ENCODE results near the gene CPAMD8. TPM values are rescaled to one million over a fixed set of nuclear protein-coding genes. Genes with fewer than 3 reads are reported as not detected.

Gene CPAMD8
- total and polyA plus RNA-seq, 2 donors (not counting 1 experiment from before 2014, with no cell fraction given): 1.1 to 2.7 TPM

DNA sequence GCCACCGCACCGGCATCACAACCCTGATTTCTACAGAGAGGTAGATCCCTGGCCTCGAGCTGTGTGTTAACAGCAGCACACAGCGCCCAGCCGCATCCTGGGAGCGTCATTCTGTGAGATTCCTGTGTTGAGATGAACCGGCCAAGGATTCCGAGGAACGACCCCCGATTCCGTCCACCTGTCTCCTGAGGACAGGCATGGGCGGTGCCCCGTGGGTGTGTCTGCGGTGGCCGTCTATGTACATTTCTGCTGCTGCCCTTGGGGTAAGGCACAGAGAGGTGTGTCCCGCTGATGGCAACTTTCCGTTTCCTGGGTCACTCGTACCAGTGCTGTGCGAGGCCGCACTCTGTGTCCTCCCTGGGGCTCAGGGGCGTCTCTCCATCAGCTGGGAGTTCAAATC, 153.9 kb downstream of the CPAMD8 start:
- Mint-ChIP-seq H3K4me3 (no peak overlapping the region), H3K27ac (no peak overlapping the region), H3K9me3 (ENCODE audit: insufficient read depth) (no peaks in the 10 kb centered on the region), H3K27me3 (no peaks in the 10 kb centered on the region), H3K4me1 (peaks cover 20% of the 10 kb centered on the region)
- ChIA-PET POLR2A (no interaction called here), CTCF (no interaction called here)
- Histone ChIP-seq H2AFZ (ENCODE audit: insufficient read depth, low read depth, low read length, poor library complexity, severe bottlenecking) (no peak overlapping the region), H3K4me1 (ENCODE audit: control insufficient read depth in 2 of 2, insufficient read depth in 2 of 2, low read length in 2 of 2) (no peaks in the 10 kb centered on the region), H3K4me3 (ENCODE audit: control extremely low read depth in 1 of 5, extremely low read depth in 1 of 5, insufficient read depth in 1 of 5, low read depth in 2 of 5, low read length in 4 of 5) (no peak overlapping the region), H3K9me3 (ENCODE audit: control extremely low read depth in 1 of 3, control insufficient read depth in 2 of 3, insufficient read depth in 1 of 3, low read length in 2 of 3) (peaks cover 0 to 10% (median 0%) of the 10 kb centered on the region in 3 donors), H3K79me2 (ENCODE audit: control insufficient read depth, insufficient read depth, low read length) (peaks cover 55% of the 10 kb centered on the region), H3K9ac (ENCODE audit: low read length) (no peak overlapping the region), H4K20me1 (ENCODE audit: control insufficient read depth, insufficient read depth, low read length, poor library complexity, severe bottlenecking) (peaks cover 24% of the 10 kb centered on the region), H3K36me3 (replicated peaks in 1 of 2; ENCODE audit: control extremely low read depth in 1 of 2, control insufficient read depth in 1 of 2, extremely low read depth in 1 of 2, insufficient read depth in 2 of 2, low read length in 1 of 2) (peaks cover 0 to 64% of the 10 kb centered on the region in 2 experiments), H3K4me2 (replicated peaks; ENCODE audit: low read depth, low read length, poor library complexity, severe bottlenecking) (no peak overlapping the region), H3K27me3 (replicated peaks in 1 of 4; ENCODE audit: control extremely low read depth in 1 of 4, control insufficient read depth in 3 of 4, insufficient read depth in 4 of 4, low read length in 3 of 4) (no peaks in the 10 kb centered on the region), H3K27ac (ENCODE audit: low read length in 2 of 2) (no peak overlapping the region)
- no peak for DNase-seq
- no peak for TF ChIP-seq EZH2 (IDR thresholded peaks at IDR 0.05; ENCODE audit: borderline replicate concordance, insufficient read depth, low read depth, low read length, poor library complexity, severe bottlenecking)
- TF ChIP-seq, protein P1, sequence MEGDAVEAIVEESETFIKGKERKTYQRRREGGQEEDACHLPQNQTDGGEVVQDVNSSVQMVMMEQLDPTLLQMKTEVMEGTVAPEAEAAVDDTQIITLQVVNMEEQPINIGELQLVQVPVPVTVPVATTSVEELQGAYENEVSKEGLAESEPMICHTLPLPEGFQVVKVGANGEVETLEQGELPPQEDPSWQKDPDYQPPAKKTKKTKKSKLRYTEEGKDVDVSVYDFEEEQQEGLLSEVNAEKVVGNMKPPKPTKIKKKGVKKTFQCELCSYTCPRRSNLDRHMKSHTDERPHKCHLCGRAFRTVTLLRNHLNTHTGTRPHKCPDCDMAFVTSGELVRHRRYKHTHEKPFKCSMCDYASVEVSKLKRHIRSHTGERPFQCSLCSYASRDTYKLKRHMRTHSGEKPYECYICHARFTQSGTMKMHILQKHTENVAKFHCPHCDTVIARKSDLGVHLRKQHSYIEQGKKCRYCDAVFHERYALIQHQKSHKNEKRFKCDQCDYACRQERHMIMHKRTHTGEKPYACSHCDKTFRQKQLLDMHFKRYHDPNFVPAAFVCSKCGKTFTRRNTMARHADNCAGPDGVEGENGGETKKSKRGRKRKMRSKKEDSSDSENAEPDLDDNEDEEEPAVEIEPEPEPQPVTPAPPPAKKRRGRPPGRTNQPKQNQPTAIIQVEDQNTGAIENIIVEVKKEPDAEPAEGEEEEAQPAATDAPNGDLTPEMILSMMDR (IDR thresholded peaks at IDR 0.05): no peak
- intact Hi-C loops (cut with micrococcal nuclease): no loop called here
- ATAC-seq (ENCODE audit: low read depth): no peak
- WGBS (ENCODE audit: insufficient coverage): over 99% methylated on average over 21 of the region's 21 CpGs

DNA sequence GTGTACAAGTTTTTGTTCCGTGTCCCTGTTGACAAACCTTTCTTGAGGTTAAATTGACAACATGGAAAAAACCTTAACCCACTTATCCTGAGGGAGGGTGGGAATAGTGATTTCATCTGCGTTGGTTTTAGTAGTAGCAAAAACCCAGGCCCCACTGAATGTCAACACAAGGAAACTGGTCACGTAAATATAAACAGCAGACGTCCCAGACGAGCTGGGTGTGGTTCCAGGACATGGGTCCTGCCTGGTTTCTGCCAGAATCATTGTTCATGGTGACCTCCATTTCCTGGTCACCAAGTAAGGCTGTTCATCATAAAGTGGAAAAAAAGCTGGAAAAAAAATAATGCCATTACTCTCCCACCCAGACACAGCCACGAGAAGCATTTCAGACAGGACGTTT, 154.7 kb downstream of the CPAMD8 start:
- Histone ChIP-seq H3K27me3 (replicated peaks in 1 of 4; ENCODE audit: control extremely low read depth in 1 of 4, control insufficient read depth in 3 of 4, insufficient read depth in 4 of 4, low read length in 3 of 4) (no peaks in the 10 kb centered on the region), H3K4me2 (replicated peaks; ENCODE audit: low read depth, low read length, poor library complexity, severe bottlenecking) (no peak overlapping the region), H3K9me3 (ENCODE audit: control extremely low read depth in 1 of 3, control insufficient read depth in 2 of 3, insufficient read depth in 1 of 3, low read length in 2 of 3) (peaks cover 0 to 10% (median 0%) of the 10 kb centered on the region in 3 donors), H3K79me2 (ENCODE audit: control insufficient read depth, insufficient read depth, low read length) (peaks cover 63% of the 10 kb centered on the region), H2AFZ (ENCODE audit: insufficient read depth, low read depth, low read length, poor library complexity, severe bottlenecking) (no peak overlapping the region), H3K27ac (ENCODE audit: low read length in 2 of 2) (no peak overlapping the region), H3K4me1 (ENCODE audit: control insufficient read depth in 2 of 2, insufficient read depth in 2 of 2, low read length in 2 of 2) (no peaks in the 10 kb centered on the region), H4K20me1 (ENCODE audit: control insufficient read depth, insufficient read depth, low read length, poor library complexity, severe bottlenecking) (peaks cover 24% of the 10 kb centered on the region), H3K4me3 (ENCODE audit: control extremely low read depth in 1 of 5, extremely low read depth in 1 of 5, insufficient read depth in 1 of 5, low read depth in 2 of 5, low read length in 4 of 5) (no peak overlapping the region), H3K36me3 (replicated peaks in 1 of 2; ENCODE audit: control extremely low read depth in 1 of 2, control insufficient read depth in 1 of 2, extremely low read depth in 1 of 2, insufficient read depth in 2 of 2, low read length in 1 of 2) (peaks cover 0 to 64% of the 10 kb centered on the region in 2 experiments), H3K9ac (ENCODE audit: low read length) (no peak overlapping the region)
- peaks cover 20% of the 10 kb centered on the region for H3K4me1 Mint-ChIP-seq
- DNase-seq: no peak
- H3K27me3 Mint-ChIP-seq: no peaks in the 10 kb centered on the region
- WGBS (ENCODE audit: insufficient coverage): 100% methylated on average over 3 of the region's 7 CpGs
- ChIA-PET POLR2A (no interaction called here), CTCF (no interaction called here)
- TF ChIP-seq, protein P1 (IDR thresholded peaks at IDR 0.05): no peak
- TF ChIP-seq EZH2 (IDR thresholded peaks at IDR 0.05; ENCODE audit: borderline replicate concordance, insufficient read depth, low read depth, low read length, poor library complexity, severe bottlenecking): no peak
- no peaks in the 10 kb centered on the region for H3K9me3 Mint-ChIP-seq (ENCODE audit: insufficient read depth)
- no peak overlapping the region for H3K4me3 Mint-ChIP-seq
- no peak overlapping the region for H3K27ac Mint-ChIP-seq
- intact Hi-C loops (cut with micrococcal nuclease): no loop called here
- ATAC-seq (ENCODE audit: low read depth): no peak
